ENCODE measurements around the gene SWT1.
"Not testable (repeated sequence)": the region's sequence is repeated elsewhere in the genome, so short reads cannot be mapped to it uniquely, and the experiment has no call there.

The SWT1 gene

DNA sequence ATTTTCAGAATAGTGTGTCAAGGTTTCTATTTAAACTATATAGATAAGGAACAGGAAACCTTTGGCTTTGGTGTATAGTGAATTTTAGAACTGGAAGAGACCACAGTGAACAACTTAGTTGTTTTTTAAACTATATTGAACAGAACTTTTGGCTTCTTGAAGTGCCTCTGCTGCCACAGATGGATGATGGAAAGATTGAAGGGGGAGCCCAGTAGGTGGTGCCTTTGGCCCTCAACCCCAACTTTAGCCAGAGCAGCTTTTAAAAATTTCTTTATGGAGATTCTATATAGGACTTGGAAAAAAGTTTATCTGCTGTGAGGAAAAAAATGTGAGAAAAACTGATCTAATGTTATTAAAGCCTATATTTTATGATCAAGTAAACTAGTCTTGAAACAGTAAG, 50.2 kb downstream of the SWT1 start:
- no peaks in the 10 kb centered on the region for H3K4me1 ChIP-seq (ENCODE audit: control insufficient read depth, insufficient read depth, low read length)
- no peaks in the 10 kb centered on the region for H3K9me3 ChIP-seq (ENCODE audit: control insufficient read depth, low read length)
- H3K36me3 ChIP-seq (ENCODE audit: control insufficient read depth, insufficient read depth, low read length) = no peaks in the 10 kb centered on the region
- no peak overlapping the region for H3K4me3 ChIP-seq (ENCODE audit: low read length)
- no peaks in the 10 kb centered on the region for H3K27me3 ChIP-seq (ENCODE audit: control insufficient read depth, insufficient read depth, low read length)
- no peak overlapping the region for H3K9ac ChIP-seq (ENCODE audit: low read length)

DNA sequence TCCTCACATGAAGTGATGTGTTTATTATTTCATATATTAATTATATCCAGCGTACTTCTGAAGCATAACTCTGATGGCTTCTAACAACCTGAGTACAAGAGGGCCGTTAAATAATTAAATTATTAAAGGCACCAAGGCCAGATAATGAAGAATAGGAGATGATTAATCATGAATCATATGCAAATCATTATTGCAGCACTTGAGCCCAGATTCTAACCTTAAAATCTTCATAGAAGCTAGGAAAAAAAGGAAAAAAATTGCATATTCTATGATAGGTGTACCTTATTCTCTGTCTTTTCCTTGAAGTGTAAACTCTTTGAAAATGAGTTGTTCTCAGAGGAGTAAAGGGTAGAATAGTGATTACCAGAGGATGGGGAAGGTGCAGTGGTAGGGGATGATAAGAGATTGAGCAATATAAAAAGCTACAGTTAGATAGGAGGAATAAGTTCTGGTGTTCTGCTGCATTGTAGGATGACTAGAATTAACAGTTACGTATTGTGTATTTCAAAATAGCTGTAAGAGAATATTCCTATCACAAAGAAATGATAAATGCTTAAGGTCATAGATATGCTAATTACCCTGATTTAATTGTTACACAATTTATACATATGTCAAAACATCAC, 51.1 kb downstream of the SWT1 start:
- no peaks in the 10 kb centered on the region for H3K36me3 ChIP-seq (ENCODE audit: control insufficient read depth, insufficient read depth, low read length)

GRCh38 chr1:185208626-185209180, 51.7 kb downstream of the SWT1 start:
- Histone ChIP-seq H3K4me3 (ENCODE audit: low read length) (no peak overlapping the region), H3K9ac (ENCODE audit: low read length) (no peak overlapping the region), H3K36me3 (ENCODE audit: control insufficient read depth, insufficient read depth, low read length) (no peaks in the 10 kb centered on the region), H3K4me1 (ENCODE audit: control insufficient read depth, insufficient read depth, low read length) (no peaks in the 10 kb centered on the region), H3K9me3 (ENCODE audit: control insufficient read depth, low read length) (no peaks in the 10 kb centered on the region), H3K27me3 (ENCODE audit: control insufficient read depth, insufficient read depth, low read length) (no peaks in the 10 kb centered on the region)

More for the DNA sequence above, 51.1 kb downstream of the SWT1 start:
- Histone ChIP-seq H3K4me3 (ENCODE audit: low read length) (no peak overlapping the region), H3K27me3 (ENCODE audit: control insufficient read depth, insufficient read depth, low read length) (no peaks in the 10 kb centered on the region), H3K4me1 (ENCODE audit: control insufficient read depth, insufficient read depth, low read length) (no peaks in the 10 kb centered on the region), H3K9ac (ENCODE audit: low read length) (no peak overlapping the region), H3K9me3 (ENCODE audit: control insufficient read depth, low read length) (no peaks in the 10 kb centered on the region)

DNA sequence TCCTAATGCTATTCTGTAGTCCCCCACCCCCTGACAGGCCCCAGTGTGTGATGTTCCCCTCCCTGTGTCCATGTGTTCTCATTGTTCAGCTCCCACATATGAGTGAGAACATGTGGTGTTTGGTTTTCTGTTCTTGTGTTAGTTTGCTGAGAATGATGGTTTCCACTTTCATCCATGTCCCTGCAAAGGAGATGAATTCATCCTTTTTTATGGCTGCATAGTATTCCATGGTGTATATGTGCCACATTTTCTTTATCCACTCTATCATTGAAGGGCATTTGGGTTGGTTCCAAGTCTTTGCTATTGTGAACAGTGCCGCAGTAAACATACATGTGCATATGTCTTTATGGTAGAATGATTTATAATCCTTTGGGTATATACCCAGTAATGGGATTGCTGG, 52.4 kb downstream of the SWT1 start:
- H3K4me1 ChIP-seq (ENCODE audit: control insufficient read depth, insufficient read depth, low read length); H3K9ac ChIP-seq (ENCODE audit: low read length); H3K9me3 ChIP-seq (ENCODE audit: control insufficient read depth, low read length); H3K36me3 ChIP-seq (ENCODE audit: control insufficient read depth, insufficient read depth, low read length); H3K4me3 ChIP-seq (ENCODE audit: low read length); H3K27me3 ChIP-seq (ENCODE audit: control insufficient read depth, insufficient read depth, low read length): not testable (repeated sequence)

GRCh38 chr1:185213091-185213490, 56.1 kb downstream of the SWT1 start:
- no peaks in the 10 kb centered on the region for H3K9me3 ChIP-seq (ENCODE audit: control insufficient read depth, low read length)
- H3K36me3 ChIP-seq (ENCODE audit: control insufficient read depth, insufficient read depth, low read length) = no peaks in the 10 kb centered on the region
- no peak overlapping the region for H3K4me3 ChIP-seq (ENCODE audit: low read length)
- H3K9ac ChIP-seq (ENCODE audit: low read length) = no peak overlapping the region
- no peaks in the 10 kb centered on the region for H3K27me3 ChIP-seq (ENCODE audit: control insufficient read depth, insufficient read depth, low read length)
- no peaks in the 10 kb centered on the region for H3K4me1 ChIP-seq (ENCODE audit: control insufficient read depth, insufficient read depth, low read length)

DNA sequence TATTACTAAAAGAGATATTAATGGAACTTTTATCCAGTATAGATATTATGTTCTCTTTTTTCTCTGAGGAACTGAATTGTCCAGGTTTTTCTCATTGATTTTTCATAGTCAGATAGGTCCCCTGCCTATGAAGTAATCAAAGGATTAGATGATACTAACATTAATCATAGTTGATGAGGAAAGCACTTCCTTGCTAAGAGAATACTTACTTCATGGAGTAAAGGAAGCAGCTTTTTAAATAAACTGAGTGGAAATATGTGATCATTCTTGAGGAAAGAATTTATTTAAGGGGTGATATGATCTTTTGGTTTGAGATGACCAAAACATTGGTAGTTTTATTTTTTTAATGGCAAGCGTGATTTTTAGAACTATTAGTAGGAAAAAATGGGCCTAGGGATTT, 58.9 kb downstream of the SWT1 start:
- no peaks in the 10 kb centered on the region for H3K4me1 ChIP-seq (ENCODE audit: control insufficient read depth, insufficient read depth, low read length)
- H3K36me3 ChIP-seq (ENCODE audit: control insufficient read depth, insufficient read depth, low read length) = no peaks in the 10 kb centered on the region

DNA sequence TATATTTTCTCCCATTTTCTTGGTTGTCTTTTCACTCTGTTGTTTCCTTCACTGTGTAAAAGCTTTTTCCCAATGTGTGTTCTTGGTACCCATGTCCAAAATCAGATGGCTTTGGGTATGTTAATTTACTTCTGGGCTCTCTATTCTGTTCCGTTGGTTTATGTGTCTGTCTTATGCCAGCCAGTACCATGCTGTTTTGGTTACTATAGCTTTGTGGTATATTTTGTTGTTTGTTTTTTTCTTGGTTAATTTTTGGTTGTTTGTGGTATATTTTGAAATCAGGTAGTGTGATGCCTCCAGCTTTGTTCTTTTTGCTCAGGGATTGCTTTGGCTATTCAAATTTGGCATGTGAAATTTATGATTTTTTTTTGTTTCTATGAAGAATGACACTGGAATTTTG, 67.2 kb downstream of the SWT1 start:
- H3K4me1 ChIP-seq (ENCODE audit: control insufficient read depth, insufficient read depth, low read length) = no peaks in the 10 kb centered on the region

More for the DNA sequence above, 58.9 kb downstream of the SWT1 start:
- H3K27me3 ChIP-seq (ENCODE audit: control insufficient read depth, insufficient read depth, low read length) = no peaks in the 10 kb centered on the region
- H3K4me3 ChIP-seq (ENCODE audit: low read length) = no peak overlapping the region
- H3K9ac ChIP-seq (ENCODE audit: low read length) = no peak overlapping the region
- no peaks in the 10 kb centered on the region for H3K9me3 ChIP-seq (ENCODE audit: control insufficient read depth, low read length)

GRCh38 chr1:185227161-185227560, 70.2 kb downstream of the SWT1 start:
- H3K4me1 ChIP-seq (ENCODE audit: control insufficient read depth, insufficient read depth, low read length) = no peaks in the 10 kb centered on the region
- H3K9ac ChIP-seq (ENCODE audit: low read length) = no peak overlapping the region
- H3K36me3 ChIP-seq (ENCODE audit: control insufficient read depth, insufficient read depth, low read length) = no peaks in the 10 kb centered on the region
- H3K27me3 ChIP-seq (ENCODE audit: control insufficient read depth, insufficient read depth, low read length) = no peaks in the 10 kb centered on the region
- no peak overlapping the region for H3K4me3 ChIP-seq (ENCODE audit: low read length)
- no peaks in the 10 kb centered on the region for H3K9me3 ChIP-seq (ENCODE audit: control insufficient read depth, low read length)

More for the DNA sequence above, 67.2 kb downstream of the SWT1 start:
- no peaks in the 10 kb centered on the region for H3K27me3 ChIP-seq (ENCODE audit: control insufficient read depth, insufficient read depth, low read length)
- no peak overlapping the region for H3K4me3 ChIP-seq (ENCODE audit: low read length)
- H3K36me3 ChIP-seq (ENCODE audit: control insufficient read depth, insufficient read depth, low read length) = no peaks in the 10 kb centered on the region
- no peaks in the 10 kb centered on the region for H3K9me3 ChIP-seq (ENCODE audit: control insufficient read depth, low read length)
- no peak overlapping the region for H3K9ac ChIP-seq (ENCODE audit: low read length)

DNA sequence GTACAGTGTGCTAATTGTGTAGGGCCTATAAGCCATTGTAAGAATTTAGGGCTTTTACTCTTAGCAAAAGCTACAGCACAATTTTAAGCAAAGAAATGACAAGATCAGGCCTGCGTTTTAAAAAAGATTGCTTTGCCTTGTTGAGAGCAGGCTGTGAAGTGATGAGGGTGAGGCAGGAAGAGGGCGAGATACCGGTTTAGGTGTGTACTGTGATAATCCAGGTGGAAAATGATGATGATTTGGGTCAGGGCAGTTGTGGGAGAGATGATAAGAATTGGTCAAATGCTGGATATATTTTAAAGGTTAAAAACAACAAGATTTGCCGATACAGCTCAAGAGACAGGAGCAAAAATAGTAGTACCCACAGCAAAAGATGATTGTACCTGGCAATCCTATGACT, 72.0 kb downstream of the SWT1 start:
- Histone ChIP-seq H3K36me3 (ENCODE audit: control insufficient read depth, insufficient read depth, low read length) (no peaks in the 10 kb centered on the region), H3K27me3 (ENCODE audit: control insufficient read depth, insufficient read depth, low read length) (no peaks in the 10 kb centered on the region), H3K9ac (ENCODE audit: low read length) (no peak overlapping the region), H3K4me1 (ENCODE audit: control insufficient read depth, insufficient read depth, low read length) (no peaks in the 10 kb centered on the region), H3K4me3 (ENCODE audit: low read length) (no peak overlapping the region), H3K9me3 (ENCODE audit: control insufficient read depth, low read length) (no peaks in the 10 kb centered on the region)

GRCh38 chr1:185229981-185230380, 73.0 kb downstream of the SWT1 start:
- no peak overlapping the region for H3K9ac ChIP-seq (ENCODE audit: low read length)
- no peaks in the 10 kb centered on the region for H3K36me3 ChIP-seq (ENCODE audit: control insufficient read depth, insufficient read depth, low read length)
- no peaks in the 10 kb centered on the region for H3K9me3 ChIP-seq (ENCODE audit: control insufficient read depth, low read length)
- H3K27me3 ChIP-seq (ENCODE audit: control insufficient read depth, insufficient read depth, low read length) = no peaks in the 10 kb centered on the region
- no peaks in the 10 kb centered on the region for H3K4me1 ChIP-seq (ENCODE audit: control insufficient read depth, insufficient read depth, low read length)
- no peak overlapping the region for H3K4me3 ChIP-seq (ENCODE audit: low read length)

DNA sequence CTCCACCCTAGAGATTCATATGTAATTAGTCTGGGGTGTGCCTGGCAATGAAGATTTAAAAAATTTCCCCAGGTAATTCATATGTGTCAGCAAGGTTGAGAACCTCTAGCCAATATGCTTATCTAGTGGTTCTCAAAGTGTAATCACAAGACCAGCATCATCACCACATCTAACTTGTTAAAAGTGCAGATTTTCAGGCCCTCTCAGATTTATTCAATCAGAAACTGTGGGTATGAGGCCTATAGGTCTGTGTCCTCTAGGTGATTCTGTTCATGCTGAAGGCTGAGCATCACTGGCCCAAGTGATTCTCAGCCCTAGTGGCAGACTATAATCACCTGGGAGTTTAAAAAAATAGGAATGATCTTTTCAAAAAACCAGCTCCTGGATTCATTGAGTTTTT, 75.9 kb downstream of the SWT1 start:
- Histone ChIP-seq H3K9ac (ENCODE audit: low read length) (no peak overlapping the region), H3K36me3 (ENCODE audit: control insufficient read depth, insufficient read depth, low read length) (no peaks in the 10 kb centered on the region), H3K4me1 (ENCODE audit: control insufficient read depth, insufficient read depth, low read length) (no peaks in the 10 kb centered on the region), H3K9me3 (ENCODE audit: control insufficient read depth, low read length) (no peaks in the 10 kb centered on the region), H3K27me3 (ENCODE audit: control insufficient read depth, insufficient read depth, low read length) (no peaks in the 10 kb centered on the region), H3K4me3 (ENCODE audit: low read length) (no peak overlapping the region)

DNA sequence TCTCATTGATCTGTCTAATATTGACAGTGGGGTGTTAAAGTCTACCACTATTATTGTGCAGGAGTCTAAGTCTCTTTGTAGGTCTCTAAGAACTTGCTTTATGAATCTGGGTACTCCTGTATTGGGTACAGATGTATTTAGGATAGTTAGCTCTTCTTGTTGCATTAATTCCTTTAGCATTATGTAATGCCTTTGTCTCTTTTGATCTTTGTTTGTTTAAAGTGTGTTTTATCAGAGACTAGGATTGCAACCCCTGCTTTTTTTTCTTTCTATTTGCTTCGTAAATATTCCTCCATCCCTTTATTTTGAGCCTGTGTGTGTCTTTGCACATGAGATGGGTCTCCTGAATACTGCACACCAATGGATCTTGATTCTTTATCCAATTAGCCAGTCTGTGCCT, 77.2 kb downstream of the SWT1 start:
- not testable (repeated sequence) for H3K4me3 ChIP-seq (ENCODE audit: low read length); H3K4me1 ChIP-seq (ENCODE audit: control insufficient read depth, insufficient read depth, low read length); H3K9me3 ChIP-seq (ENCODE audit: control insufficient read depth, low read length); H3K9ac ChIP-seq (ENCODE audit: low read length); H3K27me3 ChIP-seq (ENCODE audit: control insufficient read depth, insufficient read depth, low read length); H3K36me3 ChIP-seq (ENCODE audit: control insufficient read depth, insufficient read depth, low read length)

GRCh38 chr1:185237176-185237575, 80.2 kb downstream of the SWT1 start:
- H3K9me3 ChIP-seq (ENCODE audit: control insufficient read depth, low read length); H3K4me3 ChIP-seq (ENCODE audit: low read length): not testable (repeated sequence)

More at GRCh38 chr1:185237176-185237575, 80.2 kb downstream of the SWT1 start:
- H3K27me3 ChIP-seq (ENCODE audit: control insufficient read depth, insufficient read depth, low read length); H3K9ac ChIP-seq (ENCODE audit: low read length); H3K4me1 ChIP-seq (ENCODE audit: control insufficient read depth, insufficient read depth, low read length); H3K36me3 ChIP-seq (ENCODE audit: control insufficient read depth, insufficient read depth, low read length): not testable (repeated sequence)
